GM12878 (cell line): ENCODE results near the gene SGTA. TPM values are rescaled to one million over a fixed set of nuclear protein-coding genes. Genes with fewer than 3 reads are reported as not detected.
A peak's percentile ranks its signal among the peaks of the same experiment; 100 is the strongest.

ENCODE experiments used
- ATAC-seq: fragments of 200-7000 bp; cut with Tn5 transposase; 3 replicates; pipeline ENCODE4 v1.9.1; 2020; ENCODE audit warnings: mild to moderate bottlenecking, moderate library complexity
- BruUV-seq: library from RNA; stranded (reverse); fragments of 400-500 nt; replicated peaks from 2 replicates; lab custom pipeline; 2021; lab: Mats Ljungman, UMichigan
- CTCF ChIA-PET: fragments of 300-600 bp; sonication (Branson Sonifier 250); formaldehyde crosslinking; extraction: SDS; loops from one replicate; lab custom pipeline; 2021; ENCODE audit warnings: inconsistent platforms; lab: Yijun Ruan, JAX
- POLR2A ChIA-PET: fragments of 350-600 bp; formaldehyde crosslinking; extraction: SDS; loops from one replicate; lab custom pipeline; 2021; ENCODE audit warnings: inconsistent platforms; lab: Charles Lee
- RAD21 ChIA-PET: fragments of 300-600 bp; sonication (Branson Sonifier 250); formaldehyde crosslinking; loops from one replicate; lab custom pipeline; 2023; ENCODE audit warnings: antibody characterized with exemption; ENCODE audit not compliant: unreplicated experiment; lab: Charles Lee
- SMC1A ChIA-PET: fragments of 300-600 bp; sonication (Branson Sonifier 250); formaldehyde crosslinking; loops from one replicate; lab custom pipeline; 2023; ENCODE audit not compliant: unreplicated experiment, uncharacterized antibody; lab: Charles Lee
- DNase-seq: peaks from one replicate; pipeline ENCODE4 v3.0.0-alpha.2; 2011; ENCODE audit warnings: low read depth, low spot score
- FAIRE-seq: peaks from 3 replicates; lab custom pipeline; 2011; peaks lifted over from hg19 to GRCh38; lab: Jason Lieb, UNC
- H2AFZ ChIP-seq: 2 replicates; pipeline ENCODE4 v1.6.0; 2011; ENCODE audit warnings: low read depth, low read length, control low read depth; ENCODE audit not compliant: control insufficient read depth
- H3K27ac ChIP-seq: 2 replicates; pipeline ENCODE4 v1.5.1; 2011; ENCODE audit warnings: control low read depth; ENCODE audit not compliant: control insufficient read depth, insufficient read depth
- H3K27me3 ChIP-seq, 2 experiments: replicated peaks in 1 of 2; 2 replicates each; pipeline versions ENCODE4 v1.6.0 to v1.6.1; 2011; ENCODE audit warnings: low read length in 1 of 2; ENCODE audit not compliant: control insufficient read depth in 2 of 2, insufficient read depth in 2 of 2
- H3K36me3 ChIP-seq, 2 experiments: 2 replicates each; pipeline ENCODE4 v1.5.1; 2011; ENCODE audit warnings: low read length in 1 of 2; ENCODE audit not compliant: control insufficient read depth in 2 of 2, insufficient read depth in 2 of 2
- H3K4me1 ChIP-seq: 2 replicates; pipeline ENCODE4 v1.6.1; 2011; ENCODE audit warnings: mild to moderate bottlenecking, low read length, moderate library complexity, mixed read lengths; ENCODE audit not compliant: control insufficient read depth, insufficient read depth
- H3K4me2 ChIP-seq: 2 replicates; pipeline ENCODE4 v1.6.0; 2011; ENCODE audit warnings: control low read depth; ENCODE audit not compliant: control insufficient read depth, insufficient read depth
- H3K4me3 ChIP-seq: fragments of 200-600 bp; sonication (generic); 2 replicates; pipeline ENCODE4 v1.5.1; 2016
- H3K79me2 ChIP-seq: 2 replicates; pipeline ENCODE4 v1.6.0; 2011; ENCODE audit warnings: low read length; ENCODE audit not compliant: control insufficient read depth, insufficient read depth
- H3K9ac ChIP-seq: 2 replicates; pipeline ENCODE4 v1.8.0; 2011; ENCODE audit warnings: low read length, control low read depth, mixed read lengths; ENCODE audit not compliant: control insufficient read depth, insufficient read depth
- H3K9me3 ChIP-seq: replicated peaks from 3 replicates; pipeline ENCODE4 v1.5.1; 2011; ENCODE audit warnings: mild to moderate bottlenecking, low read length; ENCODE audit not compliant: control insufficient read depth, insufficient read depth
- H4K20me1 ChIP-seq: 2 replicates; pipeline ENCODE4 v1.6.0; 2011; ENCODE audit not compliant: control insufficient read depth, insufficient read depth
- BACH1 ChIP-seq: fragments of 450-650 bp; IDR thresholded peaks from 2 replicates; pipeline ENCODE4 v1.6.1; 2017; ENCODE audit warnings: mild to moderate bottlenecking, borderline replicate concordance
- IKZF1 ChIP-seq: fragments of 450-650 bp; conservative IDR thresholded peaks from 2 replicates; pipeline ENCODE4 v1.6.1; 2017; ENCODE audit warnings: antibody characterized with exemption, mild to moderate bottlenecking
- PML ChIP-seq: IDR thresholded peaks from 2 replicates; pipeline ENCODE4 v1.6.1; 2012; ENCODE audit warnings: low read length, inconsistent platforms
- POLR2A ChIP-seq: IDR thresholded peaks from 2 replicates; pipeline ENCODE4 v1.6.1; 2011; ENCODE audit warnings: low read depth, mild to moderate bottlenecking, low read length
- SMARCA5 ChIP-seq: fragments of 450-650 bp; IDR thresholded peaks from 2 replicates; pipeline ENCODE4 v1.6.1; 2017; ENCODE audit warnings: mild to moderate bottlenecking
- TCF12 ChIP-seq: IDR thresholded peaks from 2 replicates; pipeline ENCODE4 v1.6.1; 2011; ENCODE audit warnings: low read depth, mild to moderate bottlenecking, low read length
- TCF7 ChIP-seq: IDR thresholded peaks from 2 replicates; pipeline ENCODE4 v1.6.1; 2014; ENCODE audit warnings: antibody characterized with exemption, borderline replicate concordance
- ZNF622 ChIP-seq: fragments of 450-650 bp; IDR thresholded peaks from 2 replicates; pipeline ENCODE4 v1.6.1; 2017; ENCODE audit warnings: mild to moderate bottlenecking, inconsistent platforms
- WGBS: methylation state at CpG from one replicate; pipeline ENCODE4 v1.1.6; 2016; ENCODE audit warnings: low lambda C conversion rate; ENCODE audit not compliant: insufficient replicate concordance, insufficient coverage; ENCODE audit errors: missing lambda C conversion rate; 5-methylcytosine and 5-hydroxymethylcytosine counted together
- in situ Hi-C: fragments of 300-500 bp; cut with MboI; formaldehyde crosslinking; loops from 9 replicates; pipeline ENCODE4 v1.14.3; 2018; ENCODE audit warnings: mixed read lengths
- intact Hi-C: fragments of 100-400 bp; cut with micrococcal nuclease; formaldehyde crosslinking; loops from one replicate; pipeline ENCODE4 v1.14.2; 2022; ENCODE audit not compliant: unreplicated experiment
- polyA plus RNA-seq, 11 experiments: library from polyadenylated mRNA; depleted of rRNA in 4 of 11; unstranded in 6 of 11; stranded (reverse) in 5 of 11; fragments of >200 nt; fragmentation: Nextera tagmentation in 4 of 11; fragmentation: Illumina TruSeq in 1 of 11; extraction: Ambion mirVana in 4 of 11; extraction: Trizol in 1 of 11; gene quantifications; 1 replicate in 1 of 11; 2 replicates in 10 of 11; pipeline versions ENCODE4 v1.2.1 to v1.2.3, GENCODE V29; 2011 to 2016; ENCODE audit warnings: inconsistent platforms in 2 of 11, missing spikeins in 2 of 11, low read depth in 1 of 11
- total RNA-seq, 4 experiments: library from RNA; depleted of rRNA in 3 of 4; stranded (reverse); fragments of >200 nt in 3 of 4; fragmentation: Illumina TruSeq in 1 of 4; extraction: Trizol in 1 of 4; gene quantifications; 2 replicates each; pipeline versions ENCODE4 v1.2.1 to v1.2.3, GENCODE V29; 2013 to 2021

SGTA gene
- total and polyA plus RNA-seq, 10 of the 15 experiments (the other 5 are each of a cell fraction or from before 2014, with no cell fraction given) = 2.0 to 102 (median 48.2) TPM

- peaks cover 8 to 30% of the 10 kb centered on the region in 2 experiments for H3K36me3 ChIP-seq
- DNase-seq (no peak), FAIRE-seq (no peak), ATAC-seq (no peak)
- SMC1A ChIA-PET = no interaction called here
- no peaks in the 10 kb centered on the region for H4K20me1 ChIP-seq
- CTCF ChIA-PET = interaction anchor here (0.6 kb wide), 1 partner anchor 74 kb away, joined by 4 read pairs; no protein-coding TSS in a partner anchor
- H3K4me1 ChIP-seq = no peaks in the 10 kb centered on the region; the same call in 1 of the 2 replicates
- 0 out of 2 replicates have a peak, but pooled peaks have one; percentile 18 for TF ChIP-seq POLR2A
- TF ChIP-seq TCF7 = no peak
- H3K4me3 ChIP-seq = no peak overlapping the region
- H3K9ac ChIP-seq = no peak overlapping the region
- H3K4me2 ChIP-seq = no peak overlapping the region
- no peaks in the 10 kb centered on the region for H3K79me2 ChIP-seq
- H2AFZ ChIP-seq = no peak overlapping the region
- intact Hi-C loops (no loop called here), in situ Hi-C loops (no loop called here)
- H3K27me3 ChIP-seq = no peaks in the 10 kb centered on the region
- no peak overlapping the region for H3K27ac ChIP-seq
- RAD21 ChIA-PET = no interaction called here
- WGBS = 93% methylated on average over 47 of the region's 48 CpGs
- H3K9me3 ChIP-seq = no peaks in the 10 kb centered on the region
- POLR2A ChIA-PET = no interaction called here
- no TSS peak for BruUV-seq
Observed at GRCh38 chr19:2756921-2757881, 25.9 kb downstream of the SGTA start.

DNA sequence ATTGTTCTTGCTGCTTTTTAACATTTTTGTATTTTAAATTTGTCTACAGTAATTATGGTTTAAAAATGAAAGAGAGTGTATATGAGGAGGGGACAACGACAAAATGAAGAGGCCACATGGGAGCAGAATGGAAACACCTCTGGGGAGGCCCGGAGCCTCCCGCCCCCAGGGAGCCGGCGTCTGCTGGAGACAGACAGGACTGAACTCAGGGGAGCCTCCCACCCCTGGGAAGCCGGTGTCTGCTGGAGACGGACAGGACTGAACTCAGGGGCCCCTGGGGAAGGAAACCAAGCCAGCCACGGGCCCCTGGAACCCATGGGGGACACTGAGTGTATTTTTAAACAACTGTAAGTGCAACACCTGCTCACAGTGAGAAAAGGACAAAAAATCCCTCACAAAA is 26.6 kb downstream of the SGTA start:
- intact Hi-C loops (no loop called here), in situ Hi-C loops (no loop called here)
- FAIRE-seq = no peak
- WGBS = 70% methylated on average over 8 of the region's 8 CpGs
- Histone ChIP-seq H3K27me3 (no peaks in the 10 kb centered on the region), H3K9me3 (no peaks in the 10 kb centered on the region), H3K4me2 (no peak overlapping the region), H3K27ac (no peak overlapping the region), H3K9ac (no peak overlapping the region), H4K20me1 (no peaks in the 10 kb centered on the region), H3K4me1 (no peaks in the 10 kb centered on the region; the same call in 1 of the 2 replicates), H3K79me2 (no peaks in the 10 kb centered on the region), H2AFZ (no peak overlapping the region), H3K36me3 (peaks cover 8 to 28% of the 10 kb centered on the region in 2 experiments), H3K4me3 (no peak overlapping the region)
- DNase-seq = no peak
- ATAC-seq = no peak
- ChIA-PET RAD21 (no interaction called here), POLR2A (no interaction called here), SMC1A (interaction anchor here (0.6 kb wide), 1 partner anchor 93 kb away, joined by 3 read pairs; no protein-coding TSS in a partner anchor), CTCF (interaction anchor here (0.6 kb wide), 1 partner anchor 74 kb away, joined by 4 read pairs; no protein-coding TSS in a partner anchor)
- no TSS peak for BruUV-seq
- TF ChIP-seq BACH1 = no peak
- TF ChIP-seq ZNF622 = no peak
- no peak for TF ChIP-seq IKZF1
- no peak for TF ChIP-seq PML
- no peak for TF ChIP-seq TCF12
- TF ChIP-seq SMARCA5 = no peak
